DOHH2 (cell line): Measurements from ENCODE around the gene DNAH10.

ENCODE experiments used
- H3F3A ChIP-seq: fragments of 200-600 bp; sonication (generic), shearing (Covaris generic); 2 replicates; pipeline ENCODE4 v1.6.0; 2016; ENCODE audit warnings: antibody characterized with exemption, mild to moderate bottlenecking; ENCODE audit not compliant: control insufficient read depth, insufficient read depth
- H3K27ac ChIP-seq: fragments of 200-600 bp; sonication (generic); 2 replicates; pipeline ENCODE4 v1.5.1; 2014; ENCODE audit warnings: low read depth, mild to moderate bottlenecking, low read length, moderate library complexity
- H3K27me3 ChIP-seq: fragments of 200-600 bp; sonication (generic); 2 replicates; pipeline ENCODE4 v1.6.1; 2014; ENCODE audit warnings: mild to moderate bottlenecking, low read length, mixed read lengths; ENCODE audit not compliant: control insufficient read depth
- H3K36me3 ChIP-seq: fragments of 200-600 bp; sonication (generic); 2 replicates; pipeline ENCODE4 v1.6.1; 2014; ENCODE audit warnings: mild to moderate bottlenecking, low read length, moderate library complexity, mixed read lengths; ENCODE audit not compliant: control insufficient read depth
- H3K4me1 ChIP-seq: fragments of 200-600 bp; sonication (generic); 2 replicates; pipeline ENCODE4 v1.6.1; 2014; ENCODE audit warnings: mild to moderate bottlenecking, low read length, mixed read lengths; ENCODE audit not compliant: control insufficient read depth
- H3K4me2 ChIP-seq: fragments of 200-600 bp; sonication (generic); 2 replicates; pipeline ENCODE4 v1.6.0; 2014; ENCODE audit warnings: mild to moderate bottlenecking, low read length, moderate library complexity
- H3K4me3 ChIP-seq: fragments of 200-600 bp; sonication (generic); 2 replicates; pipeline ENCODE4 v1.5.1; 2014; ENCODE audit warnings: mild to moderate bottlenecking, low read length, mixed read lengths
- H3K79me2 ChIP-seq: fragments of 200-600 bp; sonication (generic); 2 replicates; pipeline ENCODE4 v1.6.1; 2014; ENCODE audit warnings: mild to moderate bottlenecking, low read length, mixed read lengths; ENCODE audit not compliant: control insufficient read depth
- H3K9me2 ChIP-seq: fragments of 200-600 bp; sonication (generic); replicated peaks from 2 replicates; pipeline ENCODE4 v1.6.1; 2014; ENCODE audit warnings: mild to moderate bottlenecking, low read length, mixed read lengths; ENCODE audit not compliant: control insufficient read depth
- H3K9me3 ChIP-seq: fragments of 200-600 bp; sonication (generic); 2 replicates; pipeline ENCODE4 v1.6.1; 2014; ENCODE audit warnings: antibody characterized with exemption, low read length, mixed read lengths; ENCODE audit not compliant: control insufficient read depth, insufficient read depth
- H4K20me1 ChIP-seq: fragments of 200-600 bp; sonication (generic); 2 replicates; pipeline ENCODE4 v1.6.0; 2014; ENCODE audit warnings: low read depth, mild to moderate bottlenecking, antibody characterized with exemption, low read length, moderate library complexity; ENCODE audit not compliant: control insufficient read depth, insufficient read depth
- EZH2phosphoT487 ChIP-seq: fragments of 200-600 bp; sonication (generic); IDR thresholded peaks from 2 replicates; pipeline ENCODE4 v1.6.1; 2017; ENCODE audit warnings: borderline replicate concordance, mild to moderate bottlenecking, antibody characterized with exemption, low read length, moderate library complexity, mixed read lengths
- TF ChIP-seq, protein P1 (sequence below): fragments of 200-600 bp; sonication (generic); IDR thresholded peaks from one replicate; pipeline ENCODE4 v1.5.1; 2014; ENCODE audit warnings: antibody characterized with exemption, mild to moderate bottlenecking, low read depth, low read length; ENCODE audit not compliant: poor library complexity, severe bottlenecking

DNAH10 gene

GRCh38 chr12:123847876-123848275, 85.8 kb downstream of the DNAH10 start:
- H3K36me3 ChIP-seq = no peaks in the 10 kb centered on the region
- no peak overlapping the region for H3K27ac ChIP-seq
- H3K4me2 ChIP-seq = no peak overlapping the region
- no peaks in the 10 kb centered on the region for H3K79me2 ChIP-seq
- H3F3A ChIP-seq = no peaks in the 10 kb centered on the region
- no peak for TF ChIP-seq EZH2phosphoT487
- TF ChIP-seq, protein P1, sequence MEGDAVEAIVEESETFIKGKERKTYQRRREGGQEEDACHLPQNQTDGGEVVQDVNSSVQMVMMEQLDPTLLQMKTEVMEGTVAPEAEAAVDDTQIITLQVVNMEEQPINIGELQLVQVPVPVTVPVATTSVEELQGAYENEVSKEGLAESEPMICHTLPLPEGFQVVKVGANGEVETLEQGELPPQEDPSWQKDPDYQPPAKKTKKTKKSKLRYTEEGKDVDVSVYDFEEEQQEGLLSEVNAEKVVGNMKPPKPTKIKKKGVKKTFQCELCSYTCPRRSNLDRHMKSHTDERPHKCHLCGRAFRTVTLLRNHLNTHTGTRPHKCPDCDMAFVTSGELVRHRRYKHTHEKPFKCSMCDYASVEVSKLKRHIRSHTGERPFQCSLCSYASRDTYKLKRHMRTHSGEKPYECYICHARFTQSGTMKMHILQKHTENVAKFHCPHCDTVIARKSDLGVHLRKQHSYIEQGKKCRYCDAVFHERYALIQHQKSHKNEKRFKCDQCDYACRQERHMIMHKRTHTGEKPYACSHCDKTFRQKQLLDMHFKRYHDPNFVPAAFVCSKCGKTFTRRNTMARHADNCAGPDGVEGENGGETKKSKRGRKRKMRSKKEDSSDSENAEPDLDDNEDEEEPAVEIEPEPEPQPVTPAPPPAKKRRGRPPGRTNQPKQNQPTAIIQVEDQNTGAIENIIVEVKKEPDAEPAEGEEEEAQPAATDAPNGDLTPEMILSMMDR = no peak
- H3K4me3 ChIP-seq = no peak overlapping the region
- no peaks in the 10 kb centered on the region for H3K9me3 ChIP-seq
- no peaks in the 10 kb centered on the region for H4K20me1 ChIP-seq
- no peaks in the 10 kb centered on the region for H3K9me2 ChIP-seq
- H3K27me3 ChIP-seq = peaks cover 2% of the 10 kb centered on the region; the same call in 1 of the 2 replicates
- no peaks in the 10 kb centered on the region for H3K4me1 ChIP-seq

- Histone ChIP-seq H3K9me2 (no peaks in the 10 kb centered on the region), H3K4me1 (no peaks in the 10 kb centered on the region), H3K4me3 (no peak overlapping the region), H3K9me3 (no peaks in the 10 kb centered on the region), H3K36me3 (no peaks in the 10 kb centered on the region), H3K4me2 (no peak overlapping the region), H4K20me1 (no peaks in the 10 kb centered on the region), H3F3A (no peaks in the 10 kb centered on the region), H3K27ac (no peak overlapping the region), H3K79me2 (no peaks in the 10 kb centered on the region), H3K27me3 (peaks cover 5% of the 10 kb centered on the region)
- TF ChIP-seq, protein P1 = no peak
- TF ChIP-seq EZH2phosphoT487 = no peak
These were observed 87.4 kb downstream of the DNAH10 start for GRCh38 chr12:123849517-123849916.

DNA sequence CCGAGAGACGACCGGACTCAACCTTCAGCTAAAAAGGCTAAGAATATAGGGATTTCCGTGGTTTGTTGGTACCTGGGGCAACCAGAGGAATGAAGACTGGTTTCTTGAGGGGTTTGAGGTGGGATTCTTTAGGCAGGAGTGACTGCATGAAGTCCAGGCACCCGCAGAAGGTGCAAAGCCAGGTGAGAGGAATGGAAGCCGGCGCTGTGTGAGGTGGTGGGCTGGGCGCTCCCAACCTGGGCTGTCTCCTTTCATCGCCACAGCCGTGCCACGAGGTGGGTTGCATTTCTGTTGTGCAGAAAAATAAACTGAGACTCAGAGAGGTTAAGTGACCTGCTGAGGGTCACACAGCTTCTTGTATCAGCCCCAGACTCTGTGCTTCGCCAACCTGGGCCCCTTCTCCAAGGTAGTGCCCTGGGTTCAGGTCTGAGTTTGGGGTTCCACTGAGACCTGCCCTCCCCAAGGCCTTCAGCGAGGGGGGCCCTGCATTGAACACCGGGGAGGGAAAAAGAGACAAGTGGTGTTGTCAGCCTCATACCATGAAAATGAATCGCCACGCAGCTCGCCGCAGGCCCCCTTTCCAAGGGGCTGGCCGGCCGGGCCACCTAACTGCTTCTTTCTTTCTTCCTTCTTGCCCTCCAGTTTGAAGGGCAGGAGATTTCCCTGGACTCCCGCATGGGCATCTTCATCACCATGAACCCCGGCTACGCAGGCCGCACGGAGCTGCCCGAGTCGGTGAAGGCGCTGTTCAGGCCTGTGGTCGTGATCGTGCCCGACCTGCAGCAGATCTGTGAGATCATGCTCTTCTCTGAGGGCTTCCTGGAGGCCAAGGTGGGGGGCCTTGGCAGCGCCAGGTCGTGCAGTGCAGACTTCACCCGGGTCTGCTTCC, 88.4 kb downstream of the DNAH10 start:
- no peak overlapping the region for H3K4me2 ChIP-seq
- no peak overlapping the region for H3K27ac ChIP-seq
- no peaks in the 10 kb centered on the region for H3K9me3 ChIP-seq
- TF ChIP-seq, protein P1 = no peak
- TF ChIP-seq EZH2phosphoT487 = no peak
- H3K9me2 ChIP-seq = no peaks in the 10 kb centered on the region
- no peaks in the 10 kb centered on the region for H4K20me1 ChIP-seq
- H3K4me1 ChIP-seq = no peaks in the 10 kb centered on the region
- H3K4me3 ChIP-seq = no peak overlapping the region
- peaks cover 11% of the 10 kb centered on the region for H3K27me3 ChIP-seq
- no peaks in the 10 kb centered on the region for H3F3A ChIP-seq
- H3K36me3 ChIP-seq = no peaks in the 10 kb centered on the region
- no peaks in the 10 kb centered on the region for H3K79me2 ChIP-seq
